Activated naive CD8-positive, alpha-beta T cell treated with anti-CD3 and anti-CD28 coated beads for 36 hours (primary cell): ENCODE measurements around the gene PER3. TPM values are rescaled to one million over a fixed set of nuclear protein-coding genes. Genes with fewer than 3 reads are reported as not detected.

Experiments used
- DNase-seq: peaks from one replicate; pipeline ENCODE4 v3.0.0; 2021
- H3K27ac Mint-ChIP-seq: one replicate; pipeline ENCODE4 v1.8.0; 2022; ENCODE audit warnings: mild to moderate bottlenecking, moderate library complexity, mixed read lengths
- H3K27me3 Mint-ChIP-seq: one replicate; pipeline ENCODE4 v1.8.0; 2022; ENCODE audit warnings: mild to moderate bottlenecking, mixed read lengths
- H3K36me3 Mint-ChIP-seq: one replicate; pipeline ENCODE4 v1.8.0; 2021; ENCODE audit warnings: mild to moderate bottlenecking, mixed read lengths
- H3K4me1 Mint-ChIP-seq: one replicate; pipeline ENCODE4 v1.8.0; 2021; ENCODE audit warnings: mixed read lengths
- H3K4me3 Mint-ChIP-seq: one replicate; pipeline ENCODE4 v1.8.0; 2022; ENCODE audit warnings: mild to moderate bottlenecking, moderate library complexity, mixed read lengths
- H3K9me3 Mint-ChIP-seq: one replicate; pipeline ENCODE4 v1.8.0; 2022; ENCODE audit warnings: mixed read lengths
- total RNA-seq, 2 experiments: library from RNA; stranded (reverse); gene quantifications; one replicate each; pipeline ENCODE4 v1.2.3, GENCODE V29; 2021

The PER3 gene
- total RNA-seq: 1 to 10 TPM; 4.6 to 4.9 TPM

DNA sequence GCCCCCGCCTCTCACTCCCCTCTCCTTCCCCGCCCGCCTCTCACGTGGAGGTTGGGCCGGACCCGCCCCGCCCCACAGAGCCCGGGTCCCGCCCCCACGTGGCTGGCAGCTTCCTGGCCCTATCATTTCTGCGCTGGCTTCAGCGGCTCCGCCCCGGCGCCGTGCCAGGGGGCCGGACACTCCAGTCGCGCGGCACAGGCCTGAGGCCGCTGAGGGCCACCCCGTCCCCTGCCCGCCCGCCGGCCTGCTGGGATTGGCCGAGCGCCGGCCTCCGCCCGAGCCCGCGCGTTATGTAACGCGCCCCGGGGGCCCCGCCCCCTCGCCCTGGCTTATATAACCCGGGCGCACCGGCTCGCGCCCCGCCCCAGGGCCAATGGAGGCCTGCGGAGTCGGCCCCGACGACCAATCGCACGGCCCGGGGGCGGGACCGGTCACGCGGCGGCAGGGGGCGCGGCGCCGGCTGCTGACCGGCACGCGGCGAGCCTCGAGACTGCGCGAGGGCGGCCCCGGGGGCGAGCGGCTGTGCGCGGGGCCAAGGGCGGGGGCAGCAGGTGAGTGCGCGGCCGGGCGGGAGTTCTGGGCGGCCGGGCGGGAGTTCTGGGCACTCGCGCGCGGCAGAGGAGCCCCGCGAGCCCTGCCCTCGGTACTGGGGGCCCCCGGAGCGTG is at the start of gene PER3:
TSS of gene PER3 (plus strand) at position 466 of the 666 bp plus-strand sequence. CDS start 587 bp downstream, outside the sequence.
- peak within 1 kb of the TSS; percentile 74 for H3K4me3 Mint-ChIP-seq
- H3K4me1 Mint-ChIP-seq: peaks cover 22% of the 10 kb centered on the region
- no peaks in the 10 kb centered on the region for H3K9me3 Mint-ChIP-seq
- H3K27ac Mint-ChIP-seq: no peak within 1 kb of the TSS
- peak; percentile 93 for DNase-seq
- H3K36me3 Mint-ChIP-seq: peaks cover 12% of the 10 kb centered on the region
- no peaks in the 10 kb centered on the region for H3K27me3 Mint-ChIP-seq

DNA sequence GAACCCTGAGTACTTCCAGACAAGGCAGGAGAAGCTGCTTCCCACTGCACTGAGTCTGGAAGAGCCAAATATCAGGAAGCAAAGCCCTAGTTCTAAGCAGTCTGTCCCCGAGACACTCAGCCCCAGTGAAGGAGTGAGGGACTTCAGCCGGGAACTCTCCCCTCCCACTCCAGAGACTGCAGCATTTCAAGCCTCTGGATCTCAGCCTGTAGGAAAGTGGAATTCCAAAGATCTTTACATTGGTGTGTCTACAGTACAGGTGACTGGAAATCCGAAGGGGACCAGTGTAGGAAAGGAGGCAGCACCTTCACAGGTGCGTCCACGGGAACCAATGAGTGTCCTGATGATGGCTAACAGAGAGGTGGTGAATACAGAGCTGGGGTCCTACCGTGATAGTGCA is 46.0 kb upstream of the PER3 start:
- Mint-ChIP-seq H3K36me3 (peaks cover 3% of the 10 kb centered on the region), H3K27ac (no peak overlapping the region), H3K4me3 (no peak overlapping the region), H3K9me3 (peaks cover 8% of the 10 kb centered on the region), H3K27me3 (peaks cover 23% of the 10 kb centered on the region), H3K4me1 (peaks cover 5% of the 10 kb centered on the region)
- no peak for DNase-seq

DNA sequence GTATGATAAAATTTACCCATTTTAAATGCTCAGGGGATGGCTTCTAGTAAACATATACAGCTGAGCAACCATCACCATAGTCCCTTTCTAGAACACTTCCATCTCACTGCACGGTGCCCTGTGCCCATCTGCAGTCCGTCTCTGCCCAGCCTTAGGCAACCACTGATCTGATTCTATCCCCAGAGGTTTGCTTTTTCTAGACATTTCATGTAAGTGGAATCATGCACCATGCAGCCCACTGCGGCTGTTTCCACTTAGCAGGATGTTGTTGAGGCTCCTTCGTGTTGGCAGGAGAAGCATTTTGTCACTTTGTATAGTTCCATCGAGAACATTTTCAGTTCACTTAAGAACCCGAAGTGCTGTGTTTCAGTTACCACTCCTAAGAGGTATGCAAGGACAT is 40.7 kb upstream of the PER3 start:
- Mint-ChIP-seq H3K4me1 (peaks cover 5% of the 10 kb centered on the region), H3K27me3 (peaks cover 1% of the 10 kb centered on the region), H3K27ac (no peak overlapping the region), H3K4me3 (no peak overlapping the region), H3K9me3 (peaks cover 8% of the 10 kb centered on the region), H3K36me3 (peaks cover 3% of the 10 kb centered on the region)
- no peak for DNase-seq

DNA sequence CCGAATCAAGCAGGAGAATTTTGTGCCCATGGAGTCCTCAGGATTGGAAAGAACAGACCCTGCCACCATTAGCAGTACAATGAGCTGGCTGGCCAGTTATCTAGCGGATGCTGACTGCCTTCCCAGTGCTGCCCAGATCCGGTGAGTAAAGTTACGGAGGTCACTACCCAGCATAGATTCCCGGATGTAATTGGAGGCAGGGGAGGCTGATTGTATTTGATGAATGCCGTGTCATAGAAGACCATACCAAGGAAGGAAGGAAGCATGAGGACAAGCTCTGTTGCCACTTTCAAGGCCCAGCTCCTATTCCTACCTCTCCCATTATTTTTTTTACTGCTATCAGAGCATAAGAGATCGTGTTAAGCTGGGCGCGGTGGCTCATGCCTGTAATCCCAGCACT is 39.2 kb upstream of the PER3 start:
- H3K4me3 Mint-ChIP-seq: no peak overlapping the region
- H3K4me1 Mint-ChIP-seq: no peaks in the 10 kb centered on the region
- no peaks in the 10 kb centered on the region for H3K27me3 Mint-ChIP-seq
- H3K9me3 Mint-ChIP-seq: no peaks in the 10 kb centered on the region
- H3K36me3 Mint-ChIP-seq: no peaks in the 10 kb centered on the region
- no peak overlapping the region for H3K27ac Mint-ChIP-seq
- DNase-seq: no peak

DNA sequence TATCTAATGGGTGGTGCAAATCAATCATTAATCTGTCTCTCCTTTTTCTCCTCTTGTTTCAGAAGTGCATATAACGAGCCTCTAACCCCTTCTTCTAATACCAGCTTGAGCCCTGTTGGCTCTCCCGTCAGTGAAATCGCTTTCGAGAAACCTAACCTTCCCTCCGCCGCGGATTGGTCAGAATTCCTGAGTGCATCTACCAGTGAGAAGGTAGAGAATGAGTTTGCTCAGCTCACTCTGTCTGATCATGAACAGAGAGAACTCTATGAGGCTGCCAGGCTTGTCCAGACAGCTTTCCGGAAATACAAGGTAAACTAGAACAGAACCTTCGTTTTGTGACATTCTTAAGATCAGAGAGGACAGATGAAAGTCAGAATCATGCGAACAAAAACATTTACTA is 38.3 kb upstream of the PER3 start:
- no peak for DNase-seq
- no peaks in the 10 kb centered on the region for H3K4me1 Mint-ChIP-seq
- no peak overlapping the region for H3K27ac Mint-ChIP-seq

DNA sequence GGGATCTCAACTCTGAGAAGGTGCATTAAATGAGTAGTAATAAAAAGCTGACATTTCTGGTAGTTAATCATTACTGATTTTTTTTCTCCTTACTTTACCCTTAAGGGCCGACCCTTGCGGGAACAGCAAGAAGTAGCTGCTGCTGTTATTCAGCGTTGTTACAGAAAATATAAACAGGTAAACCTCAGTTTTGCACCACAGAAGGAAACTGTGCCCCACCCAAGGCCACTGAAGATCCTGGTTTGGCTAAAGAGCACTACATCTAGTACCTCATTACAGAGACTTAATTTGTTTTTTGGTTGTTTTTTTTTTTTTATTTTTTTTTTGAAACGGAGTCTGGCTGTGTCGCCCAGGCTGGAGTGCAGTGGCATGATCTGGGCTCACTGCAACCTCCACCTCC is 36.5 kb upstream of the PER3 start:
- H3K36me3 Mint-ChIP-seq: no peaks in the 10 kb centered on the region
- no peaks in the 10 kb centered on the region for H3K9me3 Mint-ChIP-seq
- no peak overlapping the region for H3K4me3 Mint-ChIP-seq
- no peaks in the 10 kb centered on the region for H3K27me3 Mint-ChIP-seq
- H3K4me1 Mint-ChIP-seq: no peaks in the 10 kb centered on the region
- no peak for DNase-seq
- H3K27ac Mint-ChIP-seq: no peak overlapping the region

More for the DNA sequence above, 38.3 kb upstream of the PER3 start:
- Mint-ChIP-seq H3K27me3 (no peaks in the 10 kb centered on the region), H3K9me3 (no peaks in the 10 kb centered on the region), H3K4me3 (no peak overlapping the region), H3K36me3 (no peaks in the 10 kb centered on the region)

DNA sequence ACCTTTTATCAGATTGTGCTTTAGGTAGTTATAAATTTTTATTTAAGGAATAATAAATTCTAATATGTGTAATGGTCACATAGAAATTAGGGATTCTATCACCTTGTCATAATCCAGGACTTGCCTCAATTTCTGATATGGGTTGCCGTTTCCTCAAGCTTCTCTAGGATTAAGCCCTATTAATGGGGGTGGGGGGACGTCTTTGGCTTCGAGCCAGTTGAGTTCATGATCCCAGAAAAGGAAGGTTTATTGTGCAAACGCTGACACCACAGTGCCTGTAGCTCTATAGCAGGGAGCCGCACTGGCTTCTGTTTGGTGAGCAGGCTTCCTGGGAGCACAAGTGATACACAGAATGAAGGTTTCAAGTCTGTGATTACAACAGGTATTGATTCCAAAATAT is 35.0 kb upstream of the PER3 start:
- H3K4me1 Mint-ChIP-seq: peaks cover 3% of the 10 kb centered on the region
- no peaks in the 10 kb centered on the region for H3K36me3 Mint-ChIP-seq
- no peak overlapping the region for H3K4me3 Mint-ChIP-seq
- no peaks in the 10 kb centered on the region for H3K9me3 Mint-ChIP-seq
- H3K27ac Mint-ChIP-seq: no peak overlapping the region
- no peak for DNase-seq
- peaks cover 12% of the 10 kb centered on the region for H3K27me3 Mint-ChIP-seq

DNA sequence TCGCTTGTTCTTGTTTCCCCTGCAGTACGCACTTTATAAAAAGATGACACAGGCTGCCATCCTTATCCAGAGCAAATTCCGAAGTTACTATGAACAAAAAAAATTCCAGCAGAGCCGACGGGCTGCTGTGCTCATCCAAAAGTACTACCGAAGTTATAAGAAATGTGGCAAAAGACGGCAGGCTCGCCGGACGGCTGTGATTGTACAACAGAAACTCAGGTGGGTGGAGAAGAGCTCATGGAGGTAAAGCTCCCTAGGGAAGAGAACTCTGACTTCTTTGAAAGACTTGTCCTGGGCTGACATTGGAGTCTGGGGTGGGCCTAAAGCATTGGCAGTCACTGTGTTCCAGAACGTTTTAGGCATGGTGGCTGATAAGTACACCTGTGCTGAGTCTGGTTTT is 32.9 kb upstream of the PER3 start:
- Mint-ChIP-seq H3K27me3 (peaks cover 22% of the 10 kb centered on the region), H3K27ac (no peak overlapping the region), H3K36me3 (no peaks in the 10 kb centered on the region), H3K4me3 (no peak overlapping the region), H3K9me3 (no peaks in the 10 kb centered on the region), H3K4me1 (peaks cover 5% of the 10 kb centered on the region)
- no peak for DNase-seq

DNA sequence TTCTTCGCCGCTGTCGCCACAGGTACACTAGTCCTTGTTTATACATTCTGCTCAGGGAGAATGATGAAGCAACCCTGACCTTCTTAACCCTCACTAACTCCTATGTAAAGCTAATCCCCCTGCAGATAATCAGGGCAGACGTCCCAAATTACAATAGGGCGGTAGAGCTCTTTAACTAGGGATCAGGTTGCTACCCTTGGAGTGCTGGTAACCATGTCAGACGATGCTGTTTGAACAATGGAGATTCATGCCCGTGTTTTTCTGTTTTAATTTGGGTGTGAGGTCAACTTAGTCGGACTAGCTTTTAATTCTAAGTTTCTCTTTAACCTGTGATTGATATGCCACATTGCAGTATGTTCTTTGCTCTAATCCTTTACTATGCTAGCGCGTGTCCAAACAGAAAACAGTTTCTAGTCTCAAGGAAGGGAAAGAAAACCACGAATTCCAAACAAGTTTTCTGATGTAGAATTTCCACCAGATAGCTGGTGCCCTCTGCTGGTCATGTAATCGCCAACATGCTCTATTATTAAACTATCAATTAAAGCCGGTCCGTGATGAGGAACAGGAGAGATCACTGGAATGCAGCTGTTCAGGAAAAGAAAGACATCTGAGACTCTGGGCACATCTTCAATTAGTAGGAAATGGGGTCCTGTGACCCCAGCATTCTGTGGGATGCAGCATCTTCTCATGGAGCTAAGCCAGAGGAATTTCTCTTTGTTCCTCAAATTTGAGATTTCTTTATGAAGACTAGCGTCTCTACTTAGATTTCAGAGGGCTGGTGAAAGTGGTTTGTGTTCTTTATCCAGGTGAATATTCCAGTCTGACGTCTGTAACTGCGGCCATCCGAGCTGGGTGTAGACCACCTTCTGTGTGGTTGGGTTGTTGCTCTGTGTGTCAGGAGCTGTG is 31.3 kb upstream of the PER3 start:
- no peaks in the 10 kb centered on the region for H3K36me3 Mint-ChIP-seq
- H3K4me1 Mint-ChIP-seq: peaks cover 5% of the 10 kb centered on the region
- H3K4me3 Mint-ChIP-seq: peak overlapping the region; percentile 1
- no peaks in the 10 kb centered on the region for H3K9me3 Mint-ChIP-seq
- peak; percentile 4 for DNase-seq
- no peak overlapping the region for H3K27ac Mint-ChIP-seq
- peaks cover 24% of the 10 kb centered on the region for H3K27me3 Mint-ChIP-seq

DNA sequence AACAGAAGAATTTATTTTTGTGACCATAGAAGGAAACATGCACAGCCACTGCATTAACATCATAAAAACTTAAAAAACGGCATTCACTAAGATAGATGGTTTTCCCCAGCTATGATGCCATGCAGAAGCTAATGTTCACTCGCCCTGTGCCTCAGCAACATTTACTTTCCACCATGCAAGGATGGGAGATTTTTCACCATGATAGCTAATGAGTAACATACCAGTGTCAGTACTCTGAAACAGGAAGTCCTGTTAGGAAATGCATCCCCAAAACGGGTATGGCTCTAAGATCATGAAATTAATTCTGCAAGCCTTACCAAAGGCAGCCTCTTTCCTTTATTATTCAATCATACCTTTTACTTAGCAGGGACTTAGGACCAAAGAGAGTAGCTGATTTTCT is 30.4 kb upstream of the PER3 start:
- no peak for DNase-seq
- H3K36me3 Mint-ChIP-seq: no peaks in the 10 kb centered on the region
- H3K27me3 Mint-ChIP-seq: peaks cover 24% of the 10 kb centered on the region
- no peaks in the 10 kb centered on the region for H3K9me3 Mint-ChIP-seq
- peaks cover 5% of the 10 kb centered on the region for H3K4me1 Mint-ChIP-seq
- no peak overlapping the region for H3K27ac Mint-ChIP-seq
- no peak overlapping the region for H3K4me3 Mint-ChIP-seq

DNA sequence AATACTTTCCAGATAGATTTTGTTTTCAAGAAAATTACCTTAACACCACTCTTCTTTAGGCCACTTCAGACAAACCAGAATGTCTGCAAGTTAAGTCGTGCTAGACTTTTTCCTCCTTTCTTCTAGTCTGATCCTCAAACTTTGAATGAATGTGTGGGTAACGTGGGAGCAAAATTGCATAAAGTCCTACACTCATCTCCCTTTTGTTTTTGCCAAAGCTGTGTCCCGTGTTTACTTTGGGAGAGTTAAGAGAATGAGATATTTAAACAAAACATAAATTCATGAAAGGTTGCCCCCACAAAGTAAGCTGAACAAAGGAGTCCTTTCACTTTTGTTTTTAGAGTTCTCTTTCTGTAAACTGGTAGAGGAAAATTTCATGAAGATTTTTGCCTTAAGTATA is 29.9 kb upstream of the PER3 start:
- Mint-ChIP-seq H3K27me3 (peaks cover 24% of the 10 kb centered on the region), H3K27ac (peak overlapping the region; percentile 21), H3K4me3 (no peak overlapping the region)

DNA sequence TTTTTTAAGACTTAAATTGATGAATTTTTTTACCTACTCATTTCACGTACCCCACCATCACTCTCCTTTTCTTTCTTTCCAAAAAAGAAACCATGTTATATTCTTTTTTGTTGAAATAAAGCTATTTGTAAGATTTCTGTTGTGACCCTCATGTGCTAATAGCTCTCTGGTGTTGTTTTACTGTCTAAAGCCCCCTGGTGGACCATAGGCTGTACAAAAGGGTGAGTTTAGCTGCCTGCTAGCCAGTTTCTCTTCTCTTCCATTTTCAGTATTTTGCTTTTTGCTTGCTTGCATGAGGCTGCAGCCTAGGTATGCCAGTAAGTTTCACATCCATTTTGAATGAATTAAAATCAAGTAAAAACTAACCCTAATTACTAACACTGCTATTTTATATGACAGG is 28.6 kb upstream of the PER3 start:
- peaks cover 5% of the 10 kb centered on the region for H3K4me1 Mint-ChIP-seq
- H3K4me3 Mint-ChIP-seq: no peak overlapping the region
- no peak for DNase-seq
- no peak overlapping the region for H3K27ac Mint-ChIP-seq
- H3K36me3 Mint-ChIP-seq: no peaks in the 10 kb centered on the region
- no peaks in the 10 kb centered on the region for H3K9me3 Mint-ChIP-seq
- peaks cover 24% of the 10 kb centered on the region for H3K27me3 Mint-ChIP-seq

More for the DNA sequence above, 29.9 kb upstream of the PER3 start:
- Mint-ChIP-seq H3K36me3 (no peaks in the 10 kb centered on the region), H3K9me3 (no peaks in the 10 kb centered on the region), H3K4me1 (peaks cover 5% of the 10 kb centered on the region)
- DNase-seq: no peak

DNA sequence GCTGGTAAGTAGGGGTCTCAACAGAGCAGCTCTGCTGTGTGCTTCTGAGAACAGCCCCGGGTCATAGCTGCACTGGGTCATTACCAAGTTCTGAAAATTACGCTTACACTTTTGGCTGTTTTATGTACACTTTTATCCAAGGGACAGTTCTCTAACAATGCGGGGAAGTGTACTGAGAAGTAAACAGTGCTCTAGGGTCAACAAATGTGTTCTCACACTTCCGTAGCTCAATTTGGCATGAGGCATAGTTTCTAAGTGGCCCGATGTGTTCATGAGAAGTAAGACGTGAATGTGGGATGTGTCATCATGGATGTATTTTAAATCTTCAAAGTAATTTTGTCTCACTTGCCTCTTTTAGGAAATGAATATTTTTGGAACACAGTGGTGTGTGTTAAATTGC is 23.8 kb upstream of the PER3 start:
- Mint-ChIP-seq H3K36me3 (no peaks in the 10 kb centered on the region), H3K9me3 (no peaks in the 10 kb centered on the region), H3K27me3 (peaks cover 12% of the 10 kb centered on the region), H3K4me1 (no peaks in the 10 kb centered on the region), H3K27ac (no peak overlapping the region), H3K4me3 (no peak overlapping the region)
- no peak for DNase-seq

DNA sequence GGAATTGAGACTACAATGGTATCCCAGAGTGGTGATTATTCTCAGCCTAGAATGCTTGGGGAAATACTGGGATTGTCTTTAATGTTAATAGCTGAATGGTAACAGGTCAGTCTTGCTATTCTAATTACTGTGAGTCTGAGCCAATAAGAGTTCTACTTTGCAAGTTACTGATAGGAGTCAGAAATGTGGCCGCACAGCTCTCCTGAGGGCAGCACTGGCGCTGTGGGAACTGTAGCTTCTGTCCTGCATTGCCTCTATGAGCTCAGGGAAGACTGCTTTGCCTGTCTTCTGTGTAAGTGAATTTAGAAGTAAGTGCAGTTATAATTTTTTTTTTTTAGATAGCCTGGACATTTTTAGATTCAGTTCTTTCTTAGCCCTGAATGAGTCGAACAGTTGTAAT is 23.0 kb upstream of the PER3 start:
- Mint-ChIP-seq H3K27ac (no peak overlapping the region), H3K4me3 (no peak overlapping the region), H3K9me3 (no peaks in the 10 kb centered on the region)

DNA sequence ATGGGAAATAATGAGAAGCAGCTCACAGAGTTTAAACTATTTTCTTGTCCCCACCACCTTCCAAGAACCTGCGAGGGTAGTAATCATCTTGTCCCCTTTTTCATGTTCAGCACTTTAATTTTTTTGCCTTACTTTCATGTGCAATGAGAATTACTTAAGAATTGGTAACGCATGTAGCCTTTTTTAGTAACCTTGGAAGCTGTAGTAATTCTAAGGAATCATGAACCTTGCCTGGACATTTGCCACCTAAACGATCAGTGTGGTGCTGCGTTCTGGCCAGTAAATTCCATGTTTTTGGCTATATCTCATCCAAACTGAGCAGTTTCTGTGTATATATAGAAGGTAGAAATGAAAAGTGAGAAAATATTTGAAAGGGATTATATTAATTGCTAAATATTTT is 16.9 kb upstream of the PER3 start:
- H3K27me3 Mint-ChIP-seq: peaks cover 32% of the 10 kb centered on the region

More for the DNA sequence above, 23.0 kb upstream of the PER3 start:
- H3K27me3 Mint-ChIP-seq: peaks cover 6% of the 10 kb centered on the region
- H3K4me1 Mint-ChIP-seq: no peaks in the 10 kb centered on the region
- no peak for DNase-seq
- no peaks in the 10 kb centered on the region for H3K36me3 Mint-ChIP-seq

More for the DNA sequence above, 16.9 kb upstream of the PER3 start:
- H3K4me1 Mint-ChIP-seq: peaks cover 7% of the 10 kb centered on the region
- no peak for DNase-seq
- H3K27ac Mint-ChIP-seq: no peak overlapping the region
- peaks cover 2% of the 10 kb centered on the region for H3K36me3 Mint-ChIP-seq
- H3K4me3 Mint-ChIP-seq: no peak overlapping the region
- H3K9me3 Mint-ChIP-seq: no peaks in the 10 kb centered on the region
